GM12892 (cell line): ENCODE data around the gene MS4A7.
A peak's percentile ranks its signal among the peaks of the same experiment; 100 is the strongest.
"Not testable (repeated sequence)": the region's sequence is repeated elsewhere in the genome, so short reads cannot be mapped to it uniquely, and the experiment has no call there.

Experiments
- DNase-seq: peaks from one replicate; pipeline ENCODE4 v3.0.0; 2011; ENCODE audit not compliant: insufficient read length
- FAIRE-seq: peaks from 2 replicates; lab custom pipeline; 2011; peaks lifted over from hg19 to GRCh38; lab: Jason Lieb, UNC
- POLR2A ChIP-seq: IDR thresholded peaks from 2 replicates; pipeline ENCODE4 v1.6.1; 2011; ENCODE audit warnings: low read depth, low read length, control low read depth
- POLR2AphosphoS5 ChIP-seq: IDR thresholded peaks from 2 replicates; pipeline ENCODE4 v1.6.1; 2011; ENCODE audit warnings: low read depth, low read length, control low read depth
- TAF1 ChIP-seq: IDR thresholded peaks from 2 replicates; pipeline ENCODE4 v1.6.1; 2011; ENCODE audit warnings: low read depth, mild to moderate bottlenecking, control low read depth, low read length, borderline replicate concordance

The MS4A7 gene

DNA sequence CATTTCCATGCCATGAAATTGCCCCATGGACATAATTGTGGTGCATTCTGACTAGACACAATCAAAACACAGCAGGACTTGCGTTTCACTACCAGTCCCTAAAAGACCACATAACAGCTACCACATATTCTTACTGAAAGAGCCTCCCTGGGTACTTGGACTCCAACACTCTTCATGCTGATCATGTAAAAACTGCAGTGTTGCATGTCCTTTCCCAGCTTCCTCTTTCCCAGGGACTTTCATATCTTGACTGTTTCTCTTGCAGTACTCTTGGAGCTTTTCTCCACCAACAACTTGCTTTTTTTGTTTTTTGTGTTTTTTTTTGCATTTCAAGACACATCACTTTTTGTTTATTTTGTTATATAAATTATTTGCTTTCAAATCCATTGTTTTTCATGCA is 28.3 kb upstream of the MS4A7 start:
- peak; percentile 70 for FAIRE-seq
- no peak for TF ChIP-seq POLR2AphosphoS5
- TF ChIP-seq TAF1: no peak
- TF ChIP-seq POLR2A: no peak
- no peak for DNase-seq

DNA sequence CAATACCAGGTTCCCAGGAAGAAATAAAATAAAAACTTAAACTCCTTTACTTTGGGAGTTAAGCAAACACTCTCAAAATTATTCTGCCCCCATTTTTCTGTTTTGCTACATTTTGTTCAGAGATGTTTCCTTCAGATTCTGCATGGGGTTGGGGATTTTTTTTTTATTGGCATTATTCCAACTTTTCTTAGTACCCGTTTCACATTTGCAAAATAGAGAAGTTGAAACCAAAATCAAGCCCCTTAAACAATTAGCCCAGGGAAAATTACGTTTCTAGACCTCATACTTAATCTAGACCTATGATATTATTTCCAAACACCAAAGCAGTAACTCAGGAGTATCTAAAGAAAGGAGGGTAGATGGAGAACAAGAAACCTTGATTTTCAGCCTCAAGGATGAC is 20.6 kb upstream of the MS4A7 start:
- TF ChIP-seq TAF1: no peak
- no peak for TF ChIP-seq POLR2AphosphoS5
- TF ChIP-seq POLR2A: no peak
- no peak for DNase-seq

DNA sequence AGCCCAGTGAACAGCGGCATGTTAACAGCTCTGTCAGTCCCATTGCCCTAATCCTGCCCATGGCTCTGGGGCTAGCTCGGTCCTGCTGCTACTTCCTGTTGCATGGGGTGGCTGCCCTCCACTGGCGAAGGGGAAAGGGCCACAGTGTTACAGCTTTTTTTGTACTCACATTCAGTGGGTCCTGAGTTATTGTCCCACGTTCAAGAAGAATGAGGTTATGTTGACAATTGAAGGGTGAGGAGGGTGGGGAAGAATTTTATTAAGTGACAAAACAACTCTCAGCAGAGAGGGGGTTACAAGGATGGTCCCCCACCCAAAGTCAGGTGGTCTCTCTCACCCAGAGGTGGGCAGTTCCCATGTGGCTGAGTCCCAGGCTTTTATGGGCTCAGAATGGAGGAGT is 17.7 kb upstream of the MS4A7 start:
- DNase-seq (no peak), FAIRE-seq (no peak)
- TF ChIP-seq POLR2AphosphoS5 (no peak), TAF1 (no peak), POLR2A (no peak)

More for the DNA sequence above, 20.6 kb upstream of the MS4A7 start:
- FAIRE-seq: peak; percentile 21

- no peak for DNase-seq
- peak; percentile 62 for FAIRE-seq
- TF ChIP-seq POLR2AphosphoS5 (no peak), POLR2A (no peak), TAF1 (no peak)
Observed at GRCh38 chr11:60362241-60362640, 16.1 kb upstream of the MS4A7 start.

- no peak for TF ChIP-seq POLR2AphosphoS5
- TF ChIP-seq POLR2A: no peak
- TF ChIP-seq TAF1: no peak
- FAIRE-seq: peak; percentile 99
- peak; percentile 27 for DNase-seq
Observed at GRCh38 chr11:60363542-60364470, 14.5 kb upstream of the MS4A7 start.

DNA sequence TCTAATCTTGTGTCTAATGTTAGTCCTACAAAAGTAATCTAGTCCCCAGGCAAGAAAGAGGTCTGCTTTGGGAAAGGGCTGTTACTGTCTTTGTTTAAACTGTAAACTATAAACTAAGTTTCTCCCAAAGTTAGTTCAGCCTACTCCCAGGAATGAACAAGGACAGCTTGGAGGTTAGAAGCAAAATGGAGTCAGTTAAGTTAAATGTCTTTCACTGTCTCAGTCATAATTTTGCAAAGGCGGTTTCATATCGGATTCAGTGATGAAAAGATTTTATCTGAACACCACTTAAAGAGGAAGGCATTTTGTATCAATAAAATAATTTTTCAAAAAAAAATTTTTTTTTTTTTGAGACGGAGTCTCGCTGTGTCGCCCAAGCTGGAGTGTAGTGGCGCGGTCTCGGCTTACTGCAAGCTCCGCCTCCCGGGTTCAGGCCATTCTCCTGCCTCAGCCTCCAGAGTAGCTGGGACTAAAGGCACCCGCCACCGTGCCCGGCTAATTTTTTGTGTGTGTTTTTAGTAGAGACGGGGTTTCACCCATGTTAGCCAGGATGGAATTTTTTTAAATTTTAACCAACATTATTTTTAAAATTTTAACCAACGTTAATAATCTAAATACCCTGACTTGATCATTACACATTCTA is 11.9 kb upstream of the MS4A7 start:
- DNase-seq, FAIRE-seq: not testable (repeated sequence)

GRCh38 chr11:60367009-60367408 is 11.3 kb upstream of the MS4A7 start:
- FAIRE-seq (peak; percentile 95), DNase-seq (peak; percentile 46)
- TF ChIP-seq POLR2A: no peak
- no peak for TF ChIP-seq POLR2AphosphoS5
- TF ChIP-seq TAF1: no peak

DNA sequence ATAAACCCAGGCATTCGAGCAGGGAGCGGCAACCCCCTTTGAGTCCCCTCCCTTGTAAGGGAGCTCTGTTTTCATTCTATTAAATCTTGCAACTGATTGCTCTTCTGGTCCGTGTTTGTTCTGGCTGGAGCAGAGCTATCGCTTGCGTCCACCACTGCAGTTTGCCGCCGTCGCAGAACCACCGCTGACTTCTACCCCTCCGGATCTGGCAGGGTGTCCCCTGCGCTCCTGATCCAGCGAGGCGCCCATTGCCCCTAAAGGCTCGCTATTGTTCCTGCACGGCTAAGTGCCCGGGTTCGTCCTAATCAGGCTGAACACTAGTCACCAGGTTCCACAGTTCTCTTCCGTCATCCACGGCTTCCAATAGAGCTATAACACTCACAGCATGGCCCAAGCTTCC is 10.4 kb upstream of the MS4A7 start:
- DNase-seq (no peak), FAIRE-seq (peak; percentile 53)
- no peak for TF ChIP-seq POLR2AphosphoS5
- TF ChIP-seq TAF1: no peak
- TF ChIP-seq POLR2A: no peak

DNA sequence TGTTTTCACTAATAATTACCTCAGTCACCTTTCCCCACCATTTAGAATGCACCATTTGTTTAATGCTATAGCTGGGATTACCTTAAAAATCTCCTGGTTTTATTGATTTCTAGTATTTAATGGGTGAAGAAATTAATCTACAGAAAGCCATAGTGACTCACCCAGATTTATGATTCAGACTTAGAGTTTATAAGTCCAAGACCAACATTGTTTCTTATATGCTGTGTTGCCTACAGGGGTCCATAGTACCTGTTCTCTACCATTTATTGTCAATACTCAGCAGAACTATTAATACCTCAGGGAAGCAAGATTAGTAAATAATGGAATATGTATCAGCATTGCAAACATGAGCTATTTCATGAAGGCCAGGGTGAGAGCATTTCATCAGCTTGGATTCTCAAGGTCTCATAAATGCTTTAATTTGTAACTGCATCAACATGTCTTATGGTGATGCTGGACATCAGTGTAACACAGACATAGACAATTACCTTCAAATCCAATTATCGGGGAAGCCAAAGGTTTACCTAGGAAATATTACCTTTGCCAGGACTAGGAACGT is 8.0 kb upstream of the MS4A7 start:
- FAIRE-seq (peak; percentile 73), DNase-seq (no peak)
- TF ChIP-seq POLR2A: no peak
- no peak for TF ChIP-seq TAF1
- no peak for TF ChIP-seq POLR2AphosphoS5

DNA sequence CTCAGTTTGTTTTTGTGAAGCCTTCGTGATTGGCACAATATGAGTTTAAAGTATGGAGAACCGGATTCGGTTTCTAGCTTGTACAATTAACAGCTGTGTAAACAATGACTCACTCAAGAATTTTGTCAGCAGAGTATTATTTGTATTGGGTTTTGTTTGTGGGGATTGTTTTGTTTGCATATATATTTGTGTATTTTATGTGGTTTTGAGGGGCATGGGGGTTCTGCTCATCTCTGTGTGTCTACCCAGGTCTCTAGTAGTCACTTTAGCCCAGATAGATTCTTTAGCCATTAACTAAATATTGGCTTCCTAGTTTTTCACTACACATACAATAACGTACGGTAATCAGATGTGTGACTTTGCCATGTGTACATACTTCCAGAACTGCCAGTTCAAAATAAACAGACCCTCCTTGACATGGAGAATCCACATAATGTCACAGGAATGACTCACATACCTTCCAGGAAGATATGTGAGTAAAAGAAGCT is 7.5 kb upstream of the MS4A7 start:
- peak; percentile 69 for FAIRE-seq
- TF ChIP-seq POLR2AphosphoS5 (no peak), POLR2A (no peak), TAF1 (no peak)
- no peak for DNase-seq

- FAIRE-seq (no peak), DNase-seq (no peak)
- TF ChIP-seq POLR2A (no peak), POLR2AphosphoS5 (no peak), TAF1 (no peak)
Observed at GRCh38 chr11:60371386-60371785, 6.9 kb upstream of the MS4A7 start.

DNA sequence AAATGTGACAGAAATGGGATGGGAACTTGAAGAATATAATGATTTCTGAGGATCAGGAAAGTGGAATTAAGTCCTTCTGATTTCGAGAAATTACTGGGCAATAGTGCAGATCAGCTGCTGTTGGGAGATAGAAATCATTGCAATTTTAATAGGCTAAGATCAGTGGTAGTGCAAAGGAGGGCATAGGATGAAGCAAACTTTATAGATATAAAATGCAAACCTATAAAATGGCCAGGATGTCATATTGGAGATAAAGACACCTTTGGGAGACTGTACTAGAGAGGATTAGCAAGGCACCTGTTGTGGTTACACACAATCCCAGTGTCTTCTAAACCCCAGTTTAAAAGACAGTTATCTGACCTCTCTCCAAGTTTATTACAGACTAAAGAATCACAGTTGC is 6.5 kb upstream of the MS4A7 start:
- no peak for DNase-seq
- TF ChIP-seq POLR2A (no peak), TAF1 (no peak), POLR2AphosphoS5 (no peak)
- FAIRE-seq: peak; percentile 81
